ENCODE results near the gene MYO7A. TPM values are rescaled to one million over a fixed set of nuclear protein-coding genes. Genes with fewer than 3 reads are reported as not detected.
A peak's percentile ranks its signal among the peaks of the same experiment; 100 is the strongest.

The MYO7A gene
- total RNA-seq, 1 donor, result under 0.01 TPM

DNA sequence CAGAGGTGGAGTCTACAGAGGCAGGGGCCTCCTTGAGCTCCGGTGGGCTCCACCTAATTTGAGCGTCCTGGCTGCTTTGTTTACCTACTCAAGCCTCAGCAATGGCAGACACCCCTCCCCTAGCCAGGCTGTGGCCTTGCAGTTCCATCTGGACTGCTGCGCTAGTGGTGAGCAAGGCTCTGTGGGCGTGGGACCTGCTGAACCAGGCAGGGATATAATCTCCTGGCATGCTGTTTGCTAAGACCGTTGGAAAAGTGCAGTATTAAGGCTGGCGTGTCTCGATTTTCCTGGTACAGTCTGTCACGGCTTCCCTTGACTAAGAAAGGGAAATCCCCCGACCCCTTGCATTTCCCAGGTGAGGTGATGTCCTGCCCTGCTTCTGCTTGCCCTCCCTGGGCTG is 95.8 kb downstream of the MYO7A start:
- no peak overlapping the region for H2AFZ ChIP-seq (ENCODE audit: low read length)
- TF ChIP-seq, protein P1, sequence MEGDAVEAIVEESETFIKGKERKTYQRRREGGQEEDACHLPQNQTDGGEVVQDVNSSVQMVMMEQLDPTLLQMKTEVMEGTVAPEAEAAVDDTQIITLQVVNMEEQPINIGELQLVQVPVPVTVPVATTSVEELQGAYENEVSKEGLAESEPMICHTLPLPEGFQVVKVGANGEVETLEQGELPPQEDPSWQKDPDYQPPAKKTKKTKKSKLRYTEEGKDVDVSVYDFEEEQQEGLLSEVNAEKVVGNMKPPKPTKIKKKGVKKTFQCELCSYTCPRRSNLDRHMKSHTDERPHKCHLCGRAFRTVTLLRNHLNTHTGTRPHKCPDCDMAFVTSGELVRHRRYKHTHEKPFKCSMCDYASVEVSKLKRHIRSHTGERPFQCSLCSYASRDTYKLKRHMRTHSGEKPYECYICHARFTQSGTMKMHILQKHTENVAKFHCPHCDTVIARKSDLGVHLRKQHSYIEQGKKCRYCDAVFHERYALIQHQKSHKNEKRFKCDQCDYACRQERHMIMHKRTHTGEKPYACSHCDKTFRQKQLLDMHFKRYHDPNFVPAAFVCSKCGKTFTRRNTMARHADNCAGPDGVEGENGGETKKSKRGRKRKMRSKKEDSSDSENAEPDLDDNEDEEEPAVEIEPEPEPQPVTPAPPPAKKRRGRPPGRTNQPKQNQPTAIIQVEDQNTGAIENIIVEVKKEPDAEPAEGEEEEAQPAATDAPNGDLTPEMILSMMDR (IDR thresholded peaks at IDR 0.05; ENCODE audit: extremely low read depth, low read depth, low read length), result no peak
- H4K20me1 ChIP-seq (ENCODE audit: insufficient read depth, low read length), result no peaks in the 10 kb centered on the region
- H3K27me3 ChIP-seq (ENCODE audit: insufficient read depth, low read length), result no peaks in the 10 kb centered on the region
- no peaks in the 10 kb centered on the region for H3K36me3 ChIP-seq (ENCODE audit: insufficient read depth, low read length)
- DNase-seq (ENCODE audit: insufficient read length, low spot score, missing footprints), result no peak
- no peak overlapping the region for H3K4me2 ChIP-seq (ENCODE audit: insufficient read depth, low read length)
- H3K9me3 ChIP-seq (ENCODE audit: low read depth, low read length), result no peaks in the 10 kb centered on the region
- H3K4me1 ChIP-seq (ENCODE audit: insufficient read depth, low read length), result no peaks in the 10 kb centered on the region
- H3K27ac ChIP-seq (ENCODE audit: low read depth, low read length), result no peak overlapping the region
- no peak overlapping the region for H3K4me3 ChIP-seq (ENCODE audit: insufficient read depth, low read length)
- H3K79me2 ChIP-seq (ENCODE audit: insufficient read depth, low read length), result no peaks in the 10 kb centered on the region

DNA sequence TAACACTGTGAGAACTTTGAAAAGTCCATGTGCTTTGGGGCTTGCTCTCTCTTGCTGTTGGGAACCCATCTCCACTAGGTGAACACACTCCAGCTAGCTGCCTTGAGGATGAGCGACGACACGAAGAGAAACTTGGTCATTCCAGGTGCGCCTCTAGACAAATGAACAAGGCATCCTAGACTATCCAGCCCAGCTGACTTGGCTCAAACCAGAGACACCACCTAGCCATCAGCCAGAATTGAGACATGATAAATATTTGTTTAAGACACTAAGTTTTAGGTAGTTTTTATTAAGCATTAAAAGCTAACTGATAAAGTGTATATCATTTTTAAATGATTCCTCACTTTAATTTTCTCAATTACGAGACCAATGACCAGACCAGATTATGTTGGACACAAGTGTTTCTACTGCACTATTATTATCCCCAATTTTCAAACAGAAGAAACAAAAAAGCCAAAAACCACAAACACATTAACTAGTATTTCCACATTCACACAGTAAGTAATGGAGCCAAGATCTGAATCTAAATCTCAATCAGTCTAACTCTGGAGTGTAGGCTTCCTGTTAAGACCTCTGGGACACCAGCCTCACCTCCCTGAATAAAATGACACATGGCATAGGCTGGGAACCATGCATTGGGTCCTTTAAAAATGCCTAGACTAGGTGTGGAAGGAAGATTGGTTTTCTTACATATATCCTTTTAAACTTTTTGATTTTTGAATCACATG is 103.0 kb downstream of the MYO7A start:
- no peak overlapping the region for H3K4me3 ChIP-seq (ENCODE audit: insufficient read depth, low read length)
- H3K9me3 ChIP-seq (ENCODE audit: low read depth, low read length), result no peaks in the 10 kb centered on the region
- H3K4me2 ChIP-seq (ENCODE audit: insufficient read depth, low read length), result no peak overlapping the region
- TF ChIP-seq, protein P1 (IDR thresholded peaks at IDR 0.05; ENCODE audit: extremely low read depth, low read depth, low read length), result no peak
- no peaks in the 10 kb centered on the region for H4K20me1 ChIP-seq (ENCODE audit: insufficient read depth, low read length)
- H3K4me1 ChIP-seq (ENCODE audit: insufficient read depth, low read length), result no peaks in the 10 kb centered on the region
- no peaks in the 10 kb centered on the region for H3K36me3 ChIP-seq (ENCODE audit: insufficient read depth, low read length)
- no peak overlapping the region for H3K27ac ChIP-seq (ENCODE audit: low read depth, low read length)
- H3K79me2 ChIP-seq (ENCODE audit: insufficient read depth, low read length), result no peaks in the 10 kb centered on the region
- H2AFZ ChIP-seq (ENCODE audit: low read length), result no peak overlapping the region
- DNase-seq (ENCODE audit: insufficient read length, low spot score, missing footprints), result peak; percentile 6
- peaks cover 5% of the 10 kb centered on the region for H3K27me3 ChIP-seq (ENCODE audit: insufficient read depth, low read length)

DNA sequence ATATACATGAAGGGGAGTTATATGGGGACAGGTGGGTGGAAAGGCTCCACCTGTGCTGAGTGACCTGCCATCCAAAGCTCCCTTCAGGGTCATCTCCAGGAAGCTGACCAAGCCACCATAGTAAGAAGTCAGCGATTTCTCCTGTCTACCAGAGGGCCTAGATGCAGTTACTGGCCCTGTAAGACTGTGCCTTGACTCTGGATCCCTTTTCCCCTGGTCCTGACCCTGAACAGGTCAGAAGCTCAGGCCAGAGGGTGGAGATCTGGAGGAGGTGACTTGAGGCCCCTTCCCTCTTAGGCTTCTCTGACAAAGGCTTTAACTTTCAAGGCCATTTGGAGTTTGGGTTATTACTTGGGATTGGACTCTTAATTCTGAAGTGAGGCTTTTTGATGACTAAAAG is 103.8 kb downstream of the MYO7A start:
- Histone ChIP-seq H3K79me2 (ENCODE audit: insufficient read depth, low read length) (no peaks in the 10 kb centered on the region), H2AFZ (ENCODE audit: low read length) (no peak overlapping the region), H3K4me2 (ENCODE audit: insufficient read depth, low read length) (no peak overlapping the region), H3K27me3 (ENCODE audit: insufficient read depth, low read length) (peaks cover 5% of the 10 kb centered on the region), H3K9me3 (ENCODE audit: low read depth, low read length) (no peaks in the 10 kb centered on the region), H3K27ac (ENCODE audit: low read depth, low read length) (no peak overlapping the region), H3K36me3 (ENCODE audit: insufficient read depth, low read length) (no peaks in the 10 kb centered on the region), H3K4me1 (ENCODE audit: insufficient read depth, low read length) (no peaks in the 10 kb centered on the region), H4K20me1 (ENCODE audit: insufficient read depth, low read length) (no peaks in the 10 kb centered on the region), H3K4me3 (ENCODE audit: insufficient read depth, low read length) (no peak overlapping the region)
- TF ChIP-seq, protein P1 (IDR thresholded peaks at IDR 0.05; ENCODE audit: extremely low read depth, low read depth, low read length), result no peak
- no peak for DNase-seq (ENCODE audit: insufficient read length, low spot score, missing footprints)

DNA sequence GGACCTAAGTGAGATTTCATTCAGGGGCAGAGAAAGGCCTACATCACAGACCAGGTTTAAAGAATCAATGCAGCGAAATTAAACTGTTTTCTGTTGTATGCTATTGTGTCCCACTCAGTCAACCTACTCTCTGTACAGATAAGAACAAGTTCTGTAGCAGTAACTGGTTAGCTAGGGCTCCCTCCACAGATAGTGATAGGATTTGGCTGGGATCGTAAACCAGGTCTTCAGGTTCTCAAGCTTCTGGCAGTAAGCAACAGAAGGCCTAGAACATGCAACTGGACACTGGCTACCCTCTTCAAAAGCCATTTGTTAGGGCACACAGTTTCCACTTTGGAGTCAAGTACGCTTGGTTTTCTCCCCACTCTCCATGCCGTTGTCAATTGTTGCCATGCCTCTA is 104.2 kb downstream of the MYO7A start:
- Histone ChIP-seq H2AFZ (ENCODE audit: low read length) (no peak overlapping the region), H3K27me3 (ENCODE audit: insufficient read depth, low read length) (peaks cover 5% of the 10 kb centered on the region), H3K27ac (ENCODE audit: low read depth, low read length) (no peak overlapping the region), H4K20me1 (ENCODE audit: insufficient read depth, low read length) (no peaks in the 10 kb centered on the region), H3K36me3 (ENCODE audit: insufficient read depth, low read length) (no peaks in the 10 kb centered on the region), H3K9me3 (ENCODE audit: low read depth, low read length) (no peaks in the 10 kb centered on the region), H3K4me3 (ENCODE audit: insufficient read depth, low read length) (no peak overlapping the region), H3K79me2 (ENCODE audit: insufficient read depth, low read length) (no peaks in the 10 kb centered on the region), H3K4me2 (ENCODE audit: insufficient read depth, low read length) (no peak overlapping the region), H3K4me1 (ENCODE audit: insufficient read depth, low read length) (no peaks in the 10 kb centered on the region)
- DNase-seq (ENCODE audit: insufficient read length, low spot score, missing footprints), result no peak
- TF ChIP-seq, protein P1 (IDR thresholded peaks at IDR 0.05; ENCODE audit: extremely low read depth, low read depth, low read length), result no peak
